GM12872 (cell line): ENCODE data around the gene ETV3L.

Experiments
- CTCF ChIP-seq: IDR thresholded peaks from 3 replicates; pipeline ENCODE4 v1.5.1; 2011; ENCODE audit warnings: low read depth, mild to moderate bottlenecking, low read length, moderate library complexity; ENCODE audit not compliant: insufficient read depth

The ETV3L gene

GRCh38 chr1:157132111-157132510 lies 32.5 kb upstream of the ETV3L start:
- TF ChIP-seq CTCF, result no peak

GRCh38 chr1:157131281-157131680 lies 31.7 kb upstream of the ETV3L start:
- TF ChIP-seq CTCF, result no peak

GRCh38 chr1:157124855-157125254 lies 25.2 kb upstream of the ETV3L start:
- TF ChIP-seq CTCF, result peak; percentile 43

GRCh38 chr1:157119448-157119847 lies 19.8 kb upstream of the ETV3L start:
- TF ChIP-seq CTCF, result no peak

- no peak for TF ChIP-seq CTCF
Measured at GRCh38 chr1:157119008-157119407, 19.4 kb upstream of the ETV3L start.

- TF ChIP-seq CTCF, result no peak
Measured at GRCh38 chr1:157117527-157118057, 18.0 kb upstream of the ETV3L start.

GRCh38 chr1:157116737-157117103 lies 17.1 kb upstream of the ETV3L start:
- TF ChIP-seq CTCF, result no peak
